ENCODE data around the gene CACHD1. TPM values are rescaled to one million over a fixed set of nuclear protein-coding genes. Genes with fewer than 3 reads are reported as not detected.
"Not testable (repeated sequence)": the region's sequence is repeated elsewhere in the genome, so short reads cannot be mapped to it uniquely, and the experiment has no call there.

The CACHD1 gene
- total RNA-seq, 1 experiment from 2014 or later: 29.9 TPM

- no peaks in the 10 kb centered on the region for H3K9me3 ChIP-seq (ENCODE audit: control insufficient read depth, insufficient read depth, low read depth, low read length)
- BruUV-seq (replicated peaks): no TSS peak
- TF ChIP-seq POLR2AphosphoS5 (IDR thresholded peaks at IDR 0.05; ENCODE audit: low read depth, low read length) (no peak), REST (IDR thresholded peaks at IDR 0.05; ENCODE audit: insufficient read depth in 1 of 2, low read depth in 2 of 2, low read length in 1 of 2) (no peak), CTCF (IDR thresholded peaks at IDR 0.05) (no peak), TCF7L2 (IDR thresholded peaks at IDR 0.05; ENCODE audit: low read depth, low read length) (no peak), SIN3A (IDR thresholded peaks at IDR 0.05; ENCODE audit: borderline replicate concordance, insufficient read depth, low read depth, low read length) (no peak)
- DNase-seq (ENCODE audit: low read depth, low spot score) (no peak), ATAC-seq (no peak)
- in situ Hi-C loops (cut with HindIII; ENCODE audit: low pct_unique_long_range_greater_than_20kb, low sequenced_read_pairs): no loop called here
- no peak overlapping the region for H3K4me3 ChIP-seq (ENCODE audit: low read depth in 2 of 2, low read length in 2 of 2)
- ChIA-PET CTCF (no interaction called here), POLR2A (no interaction called here)
- no peak overlapping the region for H3K27ac ChIP-seq (ENCODE audit: low read length)
- H3K36me3 ChIP-seq (ENCODE audit: control insufficient read depth, insufficient read depth, low read length): no peaks in the 10 kb centered on the region
- H3K27me3 ChIP-seq (ENCODE audit: control insufficient read depth, insufficient read depth, low read length): no peaks in the 10 kb centered on the region
- H3K4me1 ChIP-seq (ENCODE audit: control insufficient read depth, insufficient read depth, low read length): no peaks in the 10 kb centered on the region
- intact Hi-C loops (cut with micrococcal nuclease; ENCODE audit: unreplicated experiment): no loop called here
These were observed 263.8 kb downstream of the CACHD1 start for GRCh38 chr1:64733581-64734286.

- Histone ChIP-seq H3K4me1 (ENCODE audit: control insufficient read depth, insufficient read depth, low read length) (no peaks in the 10 kb centered on the region), H3K9me3 (ENCODE audit: control insufficient read depth, insufficient read depth, low read depth, low read length) (no peaks in the 10 kb centered on the region), H3K36me3 (ENCODE audit: control insufficient read depth, insufficient read depth, low read length) (no peaks in the 10 kb centered on the region), H3K27ac (ENCODE audit: low read length) (no peak overlapping the region), H3K4me3 (ENCODE audit: low read depth in 2 of 2, low read length in 2 of 2) (no peak overlapping the region), H3K27me3 (ENCODE audit: control insufficient read depth, insufficient read depth, low read length) (no peaks in the 10 kb centered on the region)
- in situ Hi-C loops (cut with HindIII; ENCODE audit: low pct_unique_long_range_greater_than_20kb, low sequenced_read_pairs) (no loop called here), intact Hi-C loops (cut with micrococcal nuclease; ENCODE audit: unreplicated experiment) (no loop called here)
- TF ChIP-seq CTCF (IDR thresholded peaks at IDR 0.05) (no peak), SIN3A (IDR thresholded peaks at IDR 0.05; ENCODE audit: borderline replicate concordance, insufficient read depth, low read depth, low read length) (no peak), REST (IDR thresholded peaks at IDR 0.05; ENCODE audit: insufficient read depth in 1 of 2, low read depth in 2 of 2, low read length in 1 of 2) (no peak), TCF7L2 (IDR thresholded peaks at IDR 0.05; ENCODE audit: low read depth, low read length) (no peak), POLR2AphosphoS5 (IDR thresholded peaks at IDR 0.05; ENCODE audit: low read depth, low read length) (no peak)
- ATAC-seq (no peak), DNase-seq (ENCODE audit: low read depth, low spot score) (no peak)
- CTCF ChIA-PET: no interaction called here
- POLR2A ChIA-PET: no interaction called here
- BruUV-seq (replicated peaks): no TSS peak
These were observed 264.3 kb downstream of the CACHD1 start for GRCh38 chr1:64734287-64734652.

GRCh38 chr1:64740687-64741086 is 270.8 kb downstream of the CACHD1 start:
- in situ Hi-C loops (cut with HindIII; ENCODE audit: low pct_unique_long_range_greater_than_20kb, low sequenced_read_pairs); H3K27ac ChIP-seq (ENCODE audit: low read length); DNase-seq (ENCODE audit: low read depth, low spot score); H3K36me3 ChIP-seq (ENCODE audit: control insufficient read depth, insufficient read depth, low read length); BruUV-seq (replicated peaks); intact Hi-C loops (cut with micrococcal nuclease; ENCODE audit: unreplicated experiment); H3K27me3 ChIP-seq (ENCODE audit: control insufficient read depth, insufficient read depth, low read length); ATAC-seq; H3K4me3 ChIP-seq (ENCODE audit: low read depth in 2 of 2, low read length in 2 of 2); H3K9me3 ChIP-seq (ENCODE audit: control insufficient read depth, insufficient read depth, low read depth, low read length); H3K4me1 ChIP-seq (ENCODE audit: control insufficient read depth, insufficient read depth, low read length); CTCF ChIA-PET: not testable (repeated sequence)
- POLR2A ChIA-PET: interaction anchor here (0.9 kb wide), 1 partner anchor 23 kb away, joined by 4 read pairs; no protein-coding TSS in a partner anchor
